Adrenal gland (tissue), 12 donors: Measurements from ENCODE around the gene HPN. TPM values are rescaled to one million over a fixed set of nuclear protein-coding genes. Genes with fewer than 3 reads are reported as not detected.

Source experiments
- DNase-seq, 7 donors: peaks; one replicate each; pipeline ENCODE4 v3.0.0-alpha.2; 2019 to 2020
- H3K27ac ChIP-seq, 5 donors: fragments of 200-600 bp; sonication (generic) in 4 of 5; 1 replicate in 3 of 5; 2 replicates in 2 of 5; pipeline versions ENCODE4 v1.5.1 to v1.8.0; 2016 to 2020; ENCODE audit warnings: mild to moderate bottlenecking in 1 of 5
- H3K27me3 ChIP-seq: fragments of 200-600 bp; 2 replicates; pipeline ENCODE4 v1.8.0; 2021
- H3K36me3 ChIP-seq, 2 donors: fragments of 200-600 bp; replicated peaks in 1 of 2; 1 replicate in 1 of 2; 2 replicates in 1 of 2; pipeline versions ENCODE4 v1.5.1 to v1.8.0; 2018 to 2022
- H3K4me1 ChIP-seq, 2 donors: fragments of 200-600 bp; replicated peaks in 1 of 2; 1 replicate in 1 of 2; 2 replicates in 1 of 2; pipeline versions ENCODE4 v1.5.1 to v1.8.0; 2018 to 2021
- H3K4me3 ChIP-seq, 4 donors: fragments of 200-600 bp; sonication (generic) in 3 of 4; one replicate each; pipeline ENCODE4 v1.5.1; 2016 to 2018
- H3K9me3 ChIP-seq, 3 donors: fragments of 200-600 bp; sonication (generic) in 1 of 3; replicated peaks in 1 of 3; 1 replicate in 2 of 3; 2 replicates in 1 of 3; pipeline versions ENCODE4 v1.5.1 to v1.8.0; 2016 to 2021
- POLR2A ChIP-seq, 2 donors: fragments of 450-650 bp; IDR thresholded peaks; one replicate each; pipeline ENCODE4 v1.6.1; 2017; ENCODE audit warnings: antibody characterized with exemption in 2 of 2, mild to moderate bottlenecking in 2 of 2, moderate library complexity in 1 of 2
- WGBS, 4 donors: extraction: QIAGEN DNeasy Blood & Tissue Kit in 2 of 4; methylation state at CpG; one replicate each; pipeline versions ENCODE4 v1.1.5 to v1.1.7; 2013 to 2017; 5-methylcytosine and 5-hydroxymethylcytosine counted together
- intact Hi-C, 2 donors: fragments of 100-400 bp; cut with DNase I; formaldehyde crosslinking; loops; one replicate each; pipeline versions ENCODE4 v1.14.1 to v1.15.0; 2022 to 2023
- polyA plus RNA-seq, 3 donors: library from polyadenylated mRNA; stranded (reverse); fragments of 200-250 nt in 2 of 3; fragments of 350-450 nt in 1 of 3; fragmentation: Illumina TruSeq in 1 of 3; extraction: RNeasy Lipid Tissue Mini Kit (QIAGEN cat#74804) in 1 of 3; gene quantifications; one replicate each; pipeline ENCODE4 v1.2.3, GENCODE V29; 2013 to 2014
- total RNA-seq, 9 donors: library from RNA; depleted of rRNA in 4 of 9; stranded (reverse); fragments of >200 nt in 4 of 9; fragments of 120-200 nt in 1 of 9; fragmentation: NEBNext Ultra II Directional in 1 of 9; extraction: Animal tissue kit (Norgen Biotek cat#: 25700) in 1 of 9; gene quantifications; one replicate each; pipeline versions ENCODE4 v1.1.0 to v1.2.4, GENCODE V29; 2013 to 2023
- TF ChIP-seq, protein P1 (sequence below), 6 experiments: fragments of 450-650 bp in 4 of 6; fragments of 200-600 bp in 2 of 6; sonication (generic) in 1 of 6; IDR thresholded peaks; 1 replicate in 5 of 6; 2 replicates in 1 of 6; pipeline versions ENCODE4 v1.5.1 to v1.8.0; 2016 to 2021; ENCODE audit warnings: antibody characterized with exemption in 6 of 6, mild to moderate bottlenecking in 2 of 6, moderate library complexity in 1 of 6
- donor health status: healthy with polysubstance abuse.
- donor health status: Bipolar disorder and iron deficiency.
- donor health status: DM: yes; HTN: yes; CAD: no.
- donor health status: DM: no; HTN: no; CAD: no.
- donor health status: DM: no; HTN: no; CAD: no.
- donor health status: DM: yes; HTN: yes; CAD: no.

Gene HPN
- total and polyA plus RNA-seq, 12 donors, result 0.20 to 2.6 (median 0.88) TPM; not detected in 2

- H3K27ac ChIP-seq, result no peak overlapping the region
- DNase-seq, result no peak
- H3K36me3 ChIP-seq, result no peaks in the 10 kb centered on the region
- H3K9me3 ChIP-seq, result no peaks in the 10 kb centered on the region
- WGBS, 4 donors, result 26 to 47% (median 36%) methylated on average over 5 of the region's 5 CpGs
- no peaks in the 10 kb centered on the region for H3K4me1 ChIP-seq
- intact Hi-C loops, result no loop called here
- TF ChIP-seq, protein P1, sequence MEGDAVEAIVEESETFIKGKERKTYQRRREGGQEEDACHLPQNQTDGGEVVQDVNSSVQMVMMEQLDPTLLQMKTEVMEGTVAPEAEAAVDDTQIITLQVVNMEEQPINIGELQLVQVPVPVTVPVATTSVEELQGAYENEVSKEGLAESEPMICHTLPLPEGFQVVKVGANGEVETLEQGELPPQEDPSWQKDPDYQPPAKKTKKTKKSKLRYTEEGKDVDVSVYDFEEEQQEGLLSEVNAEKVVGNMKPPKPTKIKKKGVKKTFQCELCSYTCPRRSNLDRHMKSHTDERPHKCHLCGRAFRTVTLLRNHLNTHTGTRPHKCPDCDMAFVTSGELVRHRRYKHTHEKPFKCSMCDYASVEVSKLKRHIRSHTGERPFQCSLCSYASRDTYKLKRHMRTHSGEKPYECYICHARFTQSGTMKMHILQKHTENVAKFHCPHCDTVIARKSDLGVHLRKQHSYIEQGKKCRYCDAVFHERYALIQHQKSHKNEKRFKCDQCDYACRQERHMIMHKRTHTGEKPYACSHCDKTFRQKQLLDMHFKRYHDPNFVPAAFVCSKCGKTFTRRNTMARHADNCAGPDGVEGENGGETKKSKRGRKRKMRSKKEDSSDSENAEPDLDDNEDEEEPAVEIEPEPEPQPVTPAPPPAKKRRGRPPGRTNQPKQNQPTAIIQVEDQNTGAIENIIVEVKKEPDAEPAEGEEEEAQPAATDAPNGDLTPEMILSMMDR (IDR thresholded peaks at IDR 0.05), result no peak
- no peak for TF ChIP-seq POLR2A (IDR thresholded peaks at IDR 0.05)
- H3K27me3 ChIP-seq, result no peaks in the 10 kb centered on the region
- no peak overlapping the region for H3K4me3 ChIP-seq
Observed at GRCh38 chr19:35107545-35107944, 66.0 kb downstream of the HPN start.

DNA sequence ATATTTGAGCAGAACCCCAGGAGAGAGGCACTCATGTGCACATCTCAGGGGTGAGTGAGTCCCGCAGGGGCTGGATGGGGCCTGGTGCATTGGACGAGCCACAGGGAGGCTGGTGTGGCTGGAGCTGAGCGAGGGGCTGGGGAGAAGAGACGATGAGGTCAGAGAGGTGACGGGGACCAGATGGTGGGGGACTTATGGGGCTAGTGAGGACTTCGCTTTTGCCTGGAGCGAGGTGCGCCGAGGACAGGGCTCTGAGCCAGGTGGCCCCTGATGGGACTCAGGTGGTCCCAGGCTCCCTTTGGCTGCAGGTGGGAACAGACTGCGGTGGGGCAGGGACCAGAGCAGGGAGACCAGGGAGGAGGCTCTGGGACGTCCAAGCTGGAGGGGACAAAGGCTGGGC is 67.2 kb downstream of the HPN start:
- H3K27ac ChIP-seq, result no peak overlapping the region
- TF ChIP-seq, protein P1 (IDR thresholded peaks at IDR 0.05), result no peak
- TF ChIP-seq POLR2A (IDR thresholded peaks at IDR 0.05), result no peak
- no peak overlapping the region for H3K4me3 ChIP-seq
- H3K36me3 ChIP-seq, result no peaks in the 10 kb centered on the region
- no peaks in the 10 kb centered on the region for H3K27me3 ChIP-seq
- no peaks in the 10 kb centered on the region for H3K9me3 ChIP-seq
- 75 to 89% (median 82%) methylated on average over 8 to 11 of the region's 11 CpGs for WGBS, 4 donors
- no peaks in the 10 kb centered on the region for H3K4me1 ChIP-seq
- intact Hi-C loops, result no loop called here
- no peak for DNase-seq

DNA sequence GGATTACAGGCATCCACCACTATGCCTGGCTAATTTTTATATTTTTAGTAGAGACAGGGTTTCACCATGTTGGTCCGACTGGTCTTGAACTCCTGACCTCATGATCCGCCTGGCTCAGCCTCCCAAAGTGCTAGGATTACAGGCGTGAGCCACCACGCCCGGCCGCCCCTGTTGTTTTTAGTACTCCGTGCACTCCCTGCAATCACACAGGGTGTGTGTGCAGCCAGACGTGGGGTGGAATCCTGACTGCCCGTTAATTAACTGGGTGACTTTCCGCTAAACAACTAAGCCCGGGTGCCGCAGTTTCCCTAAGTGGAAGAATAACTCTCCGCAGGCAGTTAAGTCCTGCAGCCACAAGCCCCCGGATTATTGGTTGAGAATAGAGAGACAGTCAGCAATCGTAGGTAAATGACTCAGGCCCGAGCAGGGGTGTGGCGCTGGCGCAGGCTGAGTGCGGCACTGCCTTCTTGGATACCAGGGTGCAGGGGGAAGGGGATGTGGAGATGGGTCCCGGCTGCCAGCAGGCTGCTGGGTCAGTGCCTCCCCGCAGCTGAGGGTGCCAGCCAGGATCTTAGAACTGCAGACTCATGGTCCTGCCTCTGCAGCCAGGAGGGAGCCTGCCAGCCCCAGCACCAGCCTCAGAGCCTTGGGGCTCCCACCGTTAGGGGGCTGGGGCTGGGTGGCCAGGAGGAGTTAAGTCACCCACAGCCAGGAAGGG is 68.0 kb downstream of the HPN start:
- intact Hi-C loops, result no loop called here
- Histone ChIP-seq H3K4me3 (no peak overlapping the region), H3K9me3 (no peaks in the 10 kb centered on the region), H3K4me1 (no peaks in the 10 kb centered on the region), H3K27me3 (no peaks in the 10 kb centered on the region), H3K27ac (no peak overlapping the region), H3K36me3 (no peaks in the 10 kb centered on the region)
- DNase-seq, result no peak
- WGBS, 4 donors, result 67 to 72% (median 71%) methylated on average over 11 to 22 of the region's 22 CpGs
- TF ChIP-seq, protein P1 (IDR thresholded peaks at IDR 0.05), result no peak
- TF ChIP-seq POLR2A (IDR thresholded peaks at IDR 0.05), result no peak

- no peak for DNase-seq
- 53 to 65% (median 60%) methylated on average over 5 to 9 of the region's 9 CpGs for WGBS, 4 donors
- Histone ChIP-seq H3K27ac (no peak overlapping the region), H3K27me3 (no peaks in the 10 kb centered on the region), H3K9me3 (no peaks in the 10 kb centered on the region), H3K4me3 (no peak overlapping the region), H3K4me1 (no peaks in the 10 kb centered on the region), H3K36me3 (no peaks in the 10 kb centered on the region)
- intact Hi-C loops, result no loop called here
- TF ChIP-seq POLR2A (IDR thresholded peaks at IDR 0.05), result no peak
- TF ChIP-seq, protein P1 (IDR thresholded peaks at IDR 0.05), result no peak
Observed at GRCh38 chr19:35110974-35111373, 69.5 kb downstream of the HPN start.
